ENCODE data around the gene NBEAL1. TPM values are rescaled to one million over a fixed set of nuclear protein-coding genes. Genes with fewer than 3 reads are reported as not detected.
"Not testable (repeated sequence)": the region's sequence is repeated elsewhere in the genome, so short reads cannot be mapped to it uniquely, and the experiment has no call there.

The NBEAL1 gene
- total RNA-seq (2014; rRNA removed; shearing (Covaris generic)) = 5.6 and 7.6 TPM in 2 replicates

DNA sequence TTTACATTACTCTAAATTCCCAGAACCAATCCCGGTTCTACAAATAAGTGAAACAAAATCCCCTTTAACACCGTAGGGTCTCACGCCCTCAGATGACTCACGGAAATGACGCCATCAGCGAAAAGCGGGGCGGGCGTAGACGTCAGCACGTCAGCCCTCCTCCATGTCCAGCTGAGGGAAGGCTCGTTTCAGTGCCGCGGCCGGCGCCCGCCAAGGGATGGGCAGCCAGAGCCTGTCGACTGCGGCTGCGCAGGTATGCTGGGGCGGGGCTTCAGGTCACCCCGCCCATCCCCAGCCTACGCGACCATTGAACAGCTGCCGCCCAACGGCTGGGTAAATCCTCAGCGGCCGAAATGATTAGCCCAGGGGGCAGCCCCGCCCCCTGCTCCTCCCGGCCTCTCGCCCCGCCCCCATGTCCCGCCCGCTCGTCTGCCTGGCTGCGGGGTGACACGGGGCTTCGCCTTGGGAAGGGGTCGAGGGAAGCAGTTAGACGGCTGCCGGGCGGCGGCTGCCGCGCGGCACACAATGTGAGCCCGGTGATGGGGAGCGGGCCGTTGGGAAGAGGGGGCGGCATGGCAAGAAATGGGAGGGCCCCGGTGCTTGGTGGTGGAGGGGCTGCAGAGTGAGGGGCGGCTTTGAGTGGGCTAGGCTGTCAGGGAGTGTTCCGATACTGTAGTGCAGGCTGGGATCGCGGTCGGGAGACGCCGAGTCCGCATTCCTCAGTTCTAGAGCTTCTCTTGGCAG lies at the start of gene NBEAL1:
Gene NBEAL1, plus strand, starts transcription at position 420 of the 744 bp plus-strand sequence. CDS start 1,510 bp downstream, outside the sequence.
- Histone ChIP-seq H3K36me3 (replicated peaks; ENCODE audit: control insufficient read depth, insufficient read depth, low read length) (no peaks in the 10 kb centered on the region), H3K27me3 (ENCODE audit: control insufficient read depth, insufficient read depth, low read length) (no peaks in the 10 kb centered on the region), H3K4me3 (ENCODE audit: insufficient read depth, low read depth, low read length) (peak within 1 kb of the TSS; percentile 76)
- DNase-seq = peak; percentile 97

GRCh38 chr2:202965810-202966460 lies 48.7 kb upstream of the NBEAL1 start:
- Histone ChIP-seq H3K36me3 (replicated peaks; ENCODE audit: control insufficient read depth, insufficient read depth, low read length) (no peaks in the 10 kb centered on the region), H3K27me3 (ENCODE audit: control insufficient read depth, insufficient read depth, low read length) (no peaks in the 10 kb centered on the region), H3K4me3 (ENCODE audit: insufficient read depth, low read depth, low read length) (no peak overlapping the region)
- DNase-seq = peak; percentile 35

GRCh38 chr2:202969404-202969803 lies 45.3 kb upstream of the NBEAL1 start:
- H3K36me3 ChIP-seq (replicated peaks; ENCODE audit: control insufficient read depth, insufficient read depth, low read length); H3K4me3 ChIP-seq (ENCODE audit: insufficient read depth, low read depth, low read length); H3K27me3 ChIP-seq (ENCODE audit: control insufficient read depth, insufficient read depth, low read length); DNase-seq: not testable (repeated sequence)

DNA sequence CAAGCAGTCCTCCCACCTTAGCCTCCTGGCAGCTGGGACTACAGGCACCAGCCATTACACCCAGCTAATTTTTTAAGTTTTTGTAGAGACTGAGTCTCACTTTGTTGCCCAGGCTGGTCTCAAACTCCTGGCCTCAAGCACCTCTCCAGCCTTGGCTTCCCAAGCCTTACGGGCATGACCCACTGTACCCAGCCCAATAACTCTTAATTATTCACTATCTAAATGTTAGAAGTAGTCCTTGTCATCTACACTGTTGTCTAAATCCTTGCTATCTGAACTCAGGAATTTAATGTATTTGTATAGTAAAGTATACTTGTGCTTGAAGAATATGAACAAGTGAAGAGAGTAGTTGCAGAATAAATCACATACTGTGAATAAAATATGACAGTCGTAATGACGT lies 37.9 kb upstream of the NBEAL1 start:
- Histone ChIP-seq H3K4me3 (ENCODE audit: insufficient read depth, low read depth, low read length) (no peak overlapping the region), H3K27me3 (ENCODE audit: control insufficient read depth, insufficient read depth, low read length) (no peaks in the 10 kb centered on the region), H3K36me3 (replicated peaks; ENCODE audit: control insufficient read depth, insufficient read depth, low read length) (no peaks in the 10 kb centered on the region; the same call in 1 of the 2 replicates)
- no peak for DNase-seq

GRCh38 chr2:202982779-202983491 lies 31.7 kb upstream of the NBEAL1 start:
- H3K4me3 ChIP-seq (ENCODE audit: insufficient read depth, low read depth, low read length) = no peak overlapping the region
- DNase-seq = no peak
- no peaks in the 10 kb centered on the region; the same call in 1 of the 2 replicates for H3K36me3 ChIP-seq (replicated peaks; ENCODE audit: control insufficient read depth, insufficient read depth, low read length)
- no peaks in the 10 kb centered on the region for H3K27me3 ChIP-seq (ENCODE audit: control insufficient read depth, insufficient read depth, low read length)

DNA sequence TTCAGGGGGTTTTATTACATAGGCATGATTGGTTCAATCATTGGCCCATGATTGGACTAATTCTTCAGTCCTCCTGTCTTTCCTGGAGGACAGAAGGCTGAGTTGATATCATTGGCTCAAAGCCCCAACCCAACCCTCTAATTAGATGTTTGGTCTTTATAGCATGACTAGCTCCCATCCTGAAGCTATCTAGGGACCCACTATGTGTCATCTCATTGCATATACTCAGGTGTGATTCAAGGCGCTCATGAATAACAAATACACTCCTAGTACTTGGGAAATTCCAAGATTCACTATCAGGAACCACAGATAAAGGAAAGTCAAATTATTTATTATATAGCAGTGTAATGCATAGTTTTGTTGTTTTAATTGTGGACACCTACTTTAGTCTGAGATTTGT lies 24.9 kb upstream of the NBEAL1 start:
- Histone ChIP-seq H3K36me3 (replicated peaks; ENCODE audit: control insufficient read depth, insufficient read depth, low read length) (no peaks in the 10 kb centered on the region), H3K4me3 (ENCODE audit: insufficient read depth, low read depth, low read length) (no peak overlapping the region), H3K27me3 (ENCODE audit: control insufficient read depth, insufficient read depth, low read length) (no peaks in the 10 kb centered on the region)
- no peak for DNase-seq

DNA sequence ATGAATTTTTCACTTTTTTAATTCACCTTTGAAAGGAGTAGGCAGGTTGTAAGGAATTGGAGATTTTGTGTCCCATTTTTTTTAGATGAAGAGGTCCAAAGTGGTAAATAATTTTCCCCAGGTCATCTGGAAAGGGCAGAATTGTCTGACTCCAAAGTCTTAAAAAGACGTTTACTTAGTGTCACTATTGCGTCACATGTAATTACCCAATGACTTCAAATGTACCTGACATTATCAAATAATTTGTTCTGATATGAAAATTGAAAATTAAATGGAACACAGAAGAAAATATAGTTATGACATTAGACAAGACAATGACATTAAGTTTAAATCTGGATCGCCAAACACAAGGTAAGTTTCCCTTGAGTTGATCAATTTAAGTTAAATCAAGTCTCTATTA lies 24.2 kb upstream of the NBEAL1 start:
- Histone ChIP-seq H3K4me3 (ENCODE audit: insufficient read depth, low read depth, low read length) (no peak overlapping the region), H3K27me3 (ENCODE audit: control insufficient read depth, insufficient read depth, low read length) (no peaks in the 10 kb centered on the region)

DNA sequence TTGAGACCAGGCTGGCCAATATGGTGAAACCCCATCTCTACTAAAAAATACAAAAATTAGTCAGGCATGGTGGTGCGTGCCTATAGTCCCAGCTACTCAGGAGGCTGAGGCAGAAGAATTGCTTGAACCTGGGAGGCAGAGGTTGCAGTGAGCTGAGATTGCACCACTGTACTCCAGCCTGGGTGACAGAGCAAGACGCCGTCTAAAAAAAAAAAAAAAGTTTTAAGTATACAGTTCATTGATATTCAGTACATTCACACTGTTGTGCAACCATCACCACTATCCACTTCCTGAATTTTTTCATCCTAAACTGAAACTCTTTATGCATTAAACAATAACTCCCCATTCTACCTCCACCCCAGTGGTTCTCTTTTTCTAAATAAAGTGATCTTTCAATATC lies 17.6 kb upstream of the NBEAL1 start:
- not testable (repeated sequence) for H3K4me3 ChIP-seq (ENCODE audit: insufficient read depth, low read depth, low read length); DNase-seq; H3K27me3 ChIP-seq (ENCODE audit: control insufficient read depth, insufficient read depth, low read length); H3K36me3 ChIP-seq (replicated peaks; ENCODE audit: control insufficient read depth, insufficient read depth, low read length)

More for the DNA sequence above, 24.2 kb upstream of the NBEAL1 start:
- no peaks in the 10 kb centered on the region for H3K36me3 ChIP-seq (replicated peaks; ENCODE audit: control insufficient read depth, insufficient read depth, low read length)
- no peak for DNase-seq

DNA sequence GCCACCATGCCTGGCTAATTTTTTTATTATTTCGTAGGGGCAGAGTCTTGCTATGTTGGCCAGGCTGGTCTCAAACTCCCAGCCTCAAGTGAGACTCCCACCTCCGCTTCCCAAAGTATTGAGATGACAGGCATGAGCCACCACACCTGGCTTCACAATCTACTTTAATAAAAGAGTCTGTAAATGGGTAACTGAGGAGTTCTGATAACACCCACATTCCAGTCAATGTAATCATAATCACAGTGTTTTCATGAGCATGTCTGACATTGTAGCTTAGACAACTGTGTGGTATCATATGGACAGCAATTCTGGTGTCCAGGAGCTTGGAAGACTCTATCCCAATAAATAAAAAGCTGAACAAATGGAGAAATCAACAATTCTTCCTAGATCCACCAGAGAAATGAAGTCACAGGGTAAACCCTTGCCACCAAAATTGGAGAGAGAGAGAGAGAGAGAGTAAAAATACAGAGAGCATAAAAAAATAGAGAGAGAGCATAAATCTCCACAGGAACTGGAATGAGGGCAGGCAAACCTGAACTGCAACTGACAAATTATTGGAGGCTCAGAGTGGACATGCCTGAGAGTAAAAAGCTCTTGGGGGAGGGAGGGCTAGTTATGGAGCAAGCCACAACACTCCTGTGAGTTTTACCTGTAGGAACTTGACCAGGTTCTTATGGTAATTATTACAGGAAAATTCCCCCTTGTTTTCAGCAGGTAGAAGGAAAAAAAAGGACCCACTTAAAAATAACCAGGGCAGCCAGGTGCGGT lies 12.4 kb upstream of the NBEAL1 start:
- no peak for DNase-seq
- Histone ChIP-seq H3K36me3 (replicated peaks; ENCODE audit: control insufficient read depth, insufficient read depth, low read length) (no peaks in the 10 kb centered on the region), H3K4me3 (ENCODE audit: insufficient read depth, low read depth, low read length) (no peak overlapping the region), H3K27me3 (ENCODE audit: control insufficient read depth, insufficient read depth, low read length) (no peaks in the 10 kb centered on the region)

GRCh38 chr2:203003716-203004115 lies 11.0 kb upstream of the NBEAL1 start:
- no peaks in the 10 kb centered on the region for H3K27me3 ChIP-seq (ENCODE audit: control insufficient read depth, insufficient read depth, low read length)
- H3K36me3 ChIP-seq (replicated peaks; ENCODE audit: control insufficient read depth, insufficient read depth, low read length) = no peaks in the 10 kb centered on the region
- H3K4me3 ChIP-seq (ENCODE audit: insufficient read depth, low read depth, low read length) = no peak overlapping the region
- DNase-seq = no peak

- Histone ChIP-seq H3K36me3 (replicated peaks; ENCODE audit: control insufficient read depth, insufficient read depth, low read length) (no peaks in the 10 kb centered on the region), H3K4me3 (ENCODE audit: insufficient read depth, low read depth, low read length) (no peak overlapping the region), H3K27me3 (ENCODE audit: control insufficient read depth, insufficient read depth, low read length) (no peaks in the 10 kb centered on the region)
- no peak for DNase-seq
Observed at GRCh38 chr2:203016716-203017115, 2.0 kb downstream of the NBEAL1 start.

- H3K4me3 ChIP-seq (ENCODE audit: insufficient read depth, low read depth, low read length) = no peak overlapping the region
- DNase-seq = no peak
- no peaks in the 10 kb centered on the region for H3K36me3 ChIP-seq (replicated peaks; ENCODE audit: control insufficient read depth, insufficient read depth, low read length)
- H3K27me3 ChIP-seq (ENCODE audit: control insufficient read depth, insufficient read depth, low read length) = no peaks in the 10 kb centered on the region
Observed at GRCh38 chr2:203018181-203018580, 3.5 kb downstream of the NBEAL1 start.

DNA sequence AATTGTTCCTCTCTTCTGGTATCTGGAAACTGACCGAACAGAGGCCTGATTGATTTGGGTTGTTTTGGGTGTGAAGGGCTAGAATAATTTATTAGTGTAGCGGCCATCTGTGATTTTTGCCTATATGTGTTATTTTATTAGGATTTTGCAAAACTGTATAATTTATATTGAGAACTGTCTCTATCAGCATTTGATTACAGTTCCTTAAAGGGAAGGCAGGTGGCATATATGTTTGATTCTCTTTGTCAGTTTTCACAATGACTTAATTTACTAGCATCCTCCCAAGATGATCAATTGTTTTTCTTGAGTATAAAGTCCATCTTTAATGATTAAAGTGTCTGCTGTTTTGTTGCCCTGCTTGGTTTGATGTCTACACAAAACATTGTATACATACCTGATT lies 4.5 kb downstream of the NBEAL1 start:
- Histone ChIP-seq H3K36me3 (replicated peaks; ENCODE audit: control insufficient read depth, insufficient read depth, low read length) (no peaks in the 10 kb centered on the region), H3K4me3 (ENCODE audit: insufficient read depth, low read depth, low read length) (no peak overlapping the region), H3K27me3 (ENCODE audit: control insufficient read depth, insufficient read depth, low read length) (no peaks in the 10 kb centered on the region)
- DNase-seq = no peak

- H3K4me3 ChIP-seq (ENCODE audit: insufficient read depth, low read depth, low read length) = no peak overlapping the region
- H3K36me3 ChIP-seq (replicated peaks; ENCODE audit: control insufficient read depth, insufficient read depth, low read length) = no peaks in the 10 kb centered on the region
- no peak for DNase-seq
- no peaks in the 10 kb centered on the region for H3K27me3 ChIP-seq (ENCODE audit: control insufficient read depth, insufficient read depth, low read length)
Observed at GRCh38 chr2:203021991-203022390, 7.3 kb downstream of the NBEAL1 start.
